HG03060 (cell line): ENCODE measurements around the gene CLRN3.
A peak's percentile ranks its signal among the peaks of the same experiment; 100 is the strongest.

Experiments
- ATAC-seq: cut with Tn5 transposase; IDR thresholded peaks from one replicate; pipeline ENCODE4 v1.9.1; 2021; ENCODE audit warnings: low read depth, moderate number of reproducible peaks; ENCODE audit not compliant: unreplicated experiment

CLRN3 gene

DNA sequence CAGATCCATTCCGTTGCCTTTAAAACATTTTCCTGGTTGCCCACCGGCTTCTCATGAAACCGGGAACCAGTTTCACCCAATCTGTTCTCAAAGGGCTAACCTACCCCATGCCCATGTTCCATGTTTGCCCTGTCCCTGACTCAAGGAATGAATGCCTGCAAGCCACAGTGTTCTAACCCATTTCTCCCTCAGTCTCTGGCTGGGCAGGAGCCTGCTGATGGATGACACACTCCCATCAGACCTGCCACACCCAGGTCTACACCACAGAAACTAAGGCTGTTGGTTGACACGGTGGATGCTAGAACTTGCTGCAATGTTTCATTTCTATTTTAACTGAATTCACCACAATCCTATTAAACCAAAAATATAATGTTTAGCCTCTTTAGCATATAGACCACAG is 15.6 kb downstream of the CLRN3 start:
- ATAC-seq: no peak

DNA sequence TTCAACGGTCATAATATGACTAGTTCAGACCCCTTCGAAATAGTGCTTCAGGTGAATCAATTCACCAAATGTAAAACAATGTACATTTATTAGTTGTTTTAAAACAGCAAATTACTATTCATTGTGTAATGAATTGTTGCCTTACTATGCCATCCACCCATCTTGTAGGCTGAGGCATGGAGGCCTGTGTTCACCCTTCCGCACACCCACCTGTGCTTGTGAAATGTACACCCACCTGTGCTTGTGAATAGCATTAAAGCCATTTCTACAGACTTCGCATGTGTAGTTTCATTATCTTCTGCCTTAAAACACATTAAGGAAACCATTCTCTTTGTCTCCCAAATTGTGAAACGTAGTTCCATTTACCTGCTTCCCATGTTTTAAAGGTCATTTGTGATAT is 16.8 kb downstream of the CLRN3 start:
- ATAC-seq: no peak

DNA sequence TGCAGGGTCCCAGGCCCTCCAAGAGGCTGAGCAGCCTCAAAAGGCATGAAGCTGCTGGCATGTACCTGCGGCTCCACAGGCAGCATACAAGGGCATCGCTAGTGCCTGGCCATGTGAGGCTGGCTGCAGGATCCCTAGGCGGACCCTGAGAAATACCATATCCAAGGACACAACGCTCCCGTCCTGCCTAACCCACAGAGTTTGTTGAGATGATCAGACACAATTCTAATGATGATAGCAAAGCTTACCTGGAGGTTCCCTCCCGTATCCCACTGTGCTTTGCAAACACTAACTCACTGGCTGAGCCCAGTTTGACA is 17.3 kb downstream of the CLRN3 start:
- no peak for ATAC-seq

DNA sequence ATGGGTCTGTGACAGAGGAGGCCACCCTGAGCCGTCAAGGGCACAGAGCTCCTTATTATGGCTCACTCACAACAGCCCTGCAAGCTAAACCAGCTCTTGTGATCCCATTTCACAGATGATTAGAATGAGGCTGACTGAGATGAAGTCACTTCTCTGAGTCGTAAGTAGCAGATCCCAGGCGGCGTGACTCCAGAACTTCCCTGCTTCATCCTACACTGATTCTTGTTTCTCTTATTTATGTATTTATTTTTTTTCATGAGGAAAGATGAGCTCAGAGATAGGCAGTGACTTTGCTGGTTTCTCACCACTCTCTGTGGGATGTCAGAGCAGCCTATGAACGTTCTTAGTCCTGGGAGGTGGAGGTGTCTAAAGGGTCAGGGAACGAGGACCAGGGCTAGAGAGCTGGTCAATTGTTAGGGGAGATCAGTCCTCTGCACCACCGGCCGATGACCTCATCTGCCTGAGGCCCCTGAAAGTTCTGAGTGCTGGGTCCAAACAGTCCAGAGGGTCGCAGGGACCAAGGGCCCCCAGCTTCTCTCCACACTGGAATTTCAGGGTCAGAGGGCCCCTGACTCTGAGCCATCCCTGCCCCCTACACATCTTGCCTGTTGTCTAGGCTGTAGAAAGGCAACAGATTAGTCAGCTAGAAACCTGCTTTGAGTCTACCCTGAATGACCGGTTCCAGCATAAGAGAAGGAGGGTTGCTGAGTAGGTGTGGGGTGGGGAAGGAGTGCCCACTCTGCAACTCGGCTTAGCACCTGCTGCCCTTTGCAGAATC is 17.9 kb downstream of the CLRN3 start:
- ATAC-seq: no peak

DNA sequence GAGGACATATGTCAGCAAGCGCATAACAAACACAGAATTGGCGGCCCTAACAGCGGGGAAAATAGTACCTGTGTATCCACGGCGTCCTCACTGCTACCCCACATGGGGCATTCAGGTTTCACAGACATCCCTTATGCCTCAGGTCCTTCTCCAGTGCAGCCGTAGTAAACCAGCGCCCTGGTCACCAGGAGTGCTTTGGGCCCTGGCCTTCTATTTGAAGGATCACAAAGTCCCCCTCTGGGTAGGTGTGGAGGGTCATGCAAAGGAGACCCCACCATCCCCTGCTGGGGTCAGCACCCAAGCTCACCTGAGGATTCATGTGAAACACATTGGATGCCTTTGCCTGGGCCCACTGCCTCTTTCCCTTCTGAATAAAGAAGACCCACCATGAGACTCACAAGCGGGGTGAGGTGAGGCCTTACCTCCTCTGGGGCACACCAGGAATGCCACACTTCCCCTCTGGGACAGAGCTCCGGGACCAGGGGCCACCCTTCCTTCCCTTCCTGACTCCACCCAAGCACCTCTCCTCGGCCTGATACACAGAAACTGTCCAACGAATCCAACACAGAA is 18.8 kb downstream of the CLRN3 start:
- ATAC-seq: no peak

DNA sequence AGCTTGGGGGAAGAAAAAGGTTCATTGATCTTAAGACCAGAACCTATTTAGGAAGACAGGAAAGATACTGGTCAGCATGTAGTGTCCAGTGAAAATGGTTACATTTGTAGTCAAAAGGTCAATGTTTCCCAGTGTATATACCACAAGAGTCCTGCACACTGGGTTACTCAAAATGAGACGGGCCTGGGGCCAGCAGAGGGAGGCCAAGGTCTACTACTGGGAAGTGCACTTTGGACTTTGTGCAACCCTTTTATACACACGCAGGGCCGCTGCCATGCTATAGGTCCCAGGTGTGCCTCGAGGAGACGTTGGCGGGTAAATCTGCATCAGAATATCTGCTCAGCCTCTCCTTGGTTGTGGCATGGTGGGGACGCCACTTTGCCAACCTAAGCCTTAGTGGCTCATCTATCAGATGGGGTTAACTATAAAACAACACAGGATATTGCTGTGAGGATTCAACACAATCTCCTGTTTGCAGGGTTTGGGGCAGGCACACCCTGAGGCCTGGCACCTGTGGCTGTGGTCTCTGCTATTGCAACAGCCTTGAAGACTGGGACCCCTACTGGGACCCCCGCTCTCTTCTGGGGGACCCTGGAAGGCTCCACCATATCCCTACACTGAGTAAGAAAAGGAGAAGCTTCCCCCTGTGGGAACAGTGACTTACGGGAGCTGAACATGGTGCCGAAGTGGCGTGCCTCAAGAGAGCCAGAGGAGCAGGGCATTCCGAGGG is 19.7 kb downstream of the CLRN3 start:
- ATAC-seq: no peak

DNA sequence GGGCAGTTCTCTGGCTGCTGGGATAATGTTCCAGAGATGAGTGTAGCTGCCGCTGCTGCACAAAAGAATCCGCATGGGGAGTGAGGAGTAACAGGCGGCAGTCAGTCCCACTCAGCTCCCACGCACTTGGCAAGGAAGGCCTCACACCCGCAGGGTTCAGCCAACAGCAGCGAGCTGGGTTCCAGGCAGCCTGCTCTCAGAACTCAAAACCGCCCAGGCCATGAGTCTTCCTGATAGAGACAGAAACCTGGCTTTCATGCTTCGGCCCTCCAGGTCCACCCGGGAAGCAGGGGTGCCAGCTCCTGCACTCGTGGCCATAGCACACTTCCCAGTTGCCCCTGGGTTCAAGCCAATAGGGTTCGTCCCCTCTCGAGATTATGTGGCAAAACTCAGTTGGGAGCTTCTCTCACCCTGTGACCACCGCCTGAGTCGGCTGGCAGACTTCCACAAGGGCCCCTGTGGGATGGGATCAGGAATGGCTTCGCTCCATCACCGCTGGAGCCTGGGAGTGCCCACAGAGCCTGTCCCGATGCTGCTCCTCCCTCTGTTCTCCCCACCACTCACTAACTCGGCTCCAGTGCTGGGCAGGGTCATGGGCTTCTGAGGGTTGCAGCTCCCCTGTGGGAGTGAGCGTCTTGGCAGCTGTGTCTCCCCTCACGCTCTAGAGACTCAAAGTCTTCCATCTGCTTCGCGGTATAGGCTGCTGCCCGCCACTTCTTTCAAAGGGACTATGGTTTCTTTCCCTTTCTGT is 20.6 kb downstream of the CLRN3 start:
- no peak for ATAC-seq

DNA sequence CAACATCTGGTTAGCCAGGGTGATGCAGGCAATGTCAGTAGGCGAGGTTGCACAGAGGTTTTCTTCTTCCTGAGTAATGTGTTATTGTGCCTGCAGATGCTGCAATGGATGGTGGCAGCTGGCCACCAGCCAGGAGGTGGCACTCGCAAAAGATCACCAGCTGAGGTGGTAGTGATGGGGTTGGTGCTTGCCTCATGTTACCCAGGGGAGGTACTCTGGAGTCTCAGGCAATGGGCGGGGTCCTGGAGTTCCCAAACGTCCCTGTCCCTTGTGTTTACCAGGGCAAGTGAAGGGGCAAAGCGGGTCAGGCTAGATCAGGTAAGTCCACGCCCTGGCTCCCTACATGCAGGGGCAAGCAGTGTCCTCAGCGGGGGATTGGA is 21.1 kb downstream of the CLRN3 start:
- no peak for ATAC-seq

DNA sequence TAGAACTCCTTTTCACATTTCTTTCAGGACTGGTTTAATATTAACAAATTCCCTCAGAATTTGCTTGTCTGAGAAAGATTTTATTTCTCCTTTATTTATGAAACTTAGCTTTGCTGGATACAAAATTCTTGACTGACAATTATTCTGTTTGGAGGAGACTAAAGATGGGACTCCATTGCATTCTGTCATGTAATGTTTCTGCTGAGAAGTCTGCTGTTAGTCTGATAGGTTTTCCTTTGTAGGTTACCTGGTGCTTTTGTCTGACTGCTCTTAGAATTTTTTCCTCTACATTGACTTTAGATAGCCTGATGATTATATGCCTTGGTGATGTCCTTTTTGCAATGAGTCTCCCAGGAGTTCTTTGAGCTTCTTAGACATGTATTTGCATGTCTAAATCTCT is 23.4 kb downstream of the CLRN3 start:
- no peak for ATAC-seq

DNA sequence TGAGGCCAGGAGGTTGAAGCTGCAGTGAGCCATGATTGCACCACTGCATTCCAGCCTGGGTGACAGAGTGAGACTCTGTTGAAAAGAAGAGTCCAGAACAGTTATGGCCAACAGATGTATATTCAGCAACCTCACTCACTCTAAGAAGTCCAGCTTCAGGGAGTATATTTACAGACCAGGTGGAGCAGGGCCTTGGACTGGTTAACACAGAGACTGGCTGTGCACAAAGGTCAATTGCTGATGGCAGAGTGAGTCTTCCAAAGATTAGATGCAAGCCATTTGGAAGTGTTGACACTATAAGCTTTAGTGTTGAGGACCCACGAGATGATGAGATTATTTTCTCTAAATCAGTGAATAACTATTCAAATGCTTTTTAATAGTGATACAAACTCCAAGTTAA is 24.9 kb downstream of the CLRN3 start:
- no peak for ATAC-seq

DNA sequence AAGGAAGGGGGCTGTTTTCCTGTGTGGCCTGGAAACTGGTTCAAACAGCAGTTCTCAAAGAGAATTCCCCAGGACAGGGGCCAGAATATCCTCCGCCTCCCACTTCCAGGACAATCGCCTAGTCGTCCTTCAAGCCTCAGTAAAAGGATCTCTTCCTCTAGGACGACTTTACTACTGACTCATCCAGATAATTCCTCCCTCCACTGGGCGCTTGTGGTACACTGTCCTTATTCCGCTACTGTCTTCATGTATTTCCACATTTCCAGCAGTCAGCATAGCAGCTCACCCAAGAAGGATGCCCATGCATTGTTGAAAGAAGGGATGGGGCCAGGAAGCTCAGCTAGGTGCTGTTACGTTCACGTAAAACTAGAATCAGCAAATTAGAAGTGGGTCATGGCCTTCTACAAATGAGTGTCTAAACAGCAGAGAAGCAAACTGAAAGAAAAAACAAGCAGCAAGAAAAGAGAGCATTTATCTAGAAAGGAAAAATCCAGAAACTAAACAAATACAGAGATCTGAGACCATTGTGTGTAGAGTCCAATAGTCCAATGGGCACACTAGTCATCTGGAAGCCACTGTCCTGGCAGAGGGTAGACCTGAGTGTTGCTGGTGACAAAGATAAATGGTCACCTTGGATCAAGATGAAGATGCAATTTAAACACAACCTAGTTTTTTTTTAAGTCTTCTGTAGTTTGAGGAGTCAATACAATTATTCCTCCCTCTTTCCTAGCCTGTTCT is 26.3 kb downstream of the CLRN3 start:
- ATAC-seq: no peak

DNA sequence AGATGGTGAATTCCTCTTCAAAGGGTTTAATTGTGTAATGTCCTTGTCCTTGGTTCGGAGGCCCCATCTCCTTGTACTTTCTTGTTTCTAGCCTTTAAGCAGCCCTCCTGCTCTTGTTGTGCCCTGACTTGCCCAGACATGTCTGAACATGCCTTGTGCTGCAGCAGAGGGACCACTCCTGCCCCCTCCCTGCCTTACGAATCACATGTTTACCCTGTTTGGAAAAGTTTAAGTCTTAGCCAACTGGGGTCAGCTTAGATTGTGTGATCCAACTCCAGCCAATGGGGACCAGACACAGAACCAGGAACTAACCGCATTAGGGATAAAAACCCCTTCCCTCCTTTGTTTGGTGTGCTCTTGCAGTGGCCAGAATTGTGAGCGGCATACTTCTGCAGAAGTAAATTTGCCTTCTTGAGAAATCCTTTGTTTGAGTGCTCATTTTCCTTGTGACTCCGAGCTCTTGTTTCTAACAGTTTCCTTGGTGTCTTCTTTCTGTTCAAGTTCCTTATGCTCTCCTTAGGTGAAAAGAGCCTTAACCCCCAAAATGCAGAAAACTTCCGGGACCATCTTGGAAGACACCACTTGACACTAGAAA is 29.4 kb downstream of the CLRN3 start:
- ATAC-seq: no peak

DNA sequence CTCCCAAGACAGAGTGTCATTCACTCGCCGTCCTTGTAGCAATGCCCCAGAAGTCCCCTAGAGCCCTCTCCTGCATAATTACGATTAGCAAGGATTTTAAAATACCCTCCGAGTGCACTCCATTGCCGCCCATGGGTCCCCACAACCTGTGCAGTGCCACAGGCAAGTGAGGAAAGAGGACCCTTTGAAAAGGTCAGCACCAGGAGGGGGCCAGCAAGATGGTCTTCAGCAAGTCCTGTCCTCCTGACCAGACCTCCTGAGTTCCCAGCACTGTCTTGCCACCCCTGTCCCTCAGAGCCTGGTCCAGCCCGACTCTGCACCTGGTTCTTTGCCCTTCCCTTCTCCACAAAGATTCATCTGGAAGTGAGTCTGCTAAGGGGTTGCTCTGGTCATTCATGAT is 32.1 kb downstream of the CLRN3 start:
- ATAC-seq: no peak

DNA sequence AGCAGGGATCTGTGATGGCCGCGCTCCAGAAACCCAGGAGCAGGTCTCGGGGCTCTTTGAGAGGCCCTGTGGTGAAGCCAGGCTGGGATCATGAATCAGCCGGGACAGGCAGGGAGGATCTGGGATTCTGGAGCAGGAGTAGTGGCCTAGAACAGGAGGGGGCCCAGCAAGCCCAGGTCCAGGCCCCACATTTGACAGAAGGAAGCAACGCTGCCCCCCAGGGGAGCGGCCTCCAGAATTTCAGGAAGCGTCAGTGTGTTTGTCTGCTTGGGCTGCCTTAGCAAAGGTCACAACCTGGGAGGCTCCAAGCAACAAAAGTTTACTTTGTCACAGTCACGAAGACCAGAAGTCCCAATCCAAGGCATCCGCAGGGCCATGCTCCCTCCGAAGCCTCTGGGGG is 36.8 kb downstream of the CLRN3 start:
- no peak for ATAC-seq

DNA sequence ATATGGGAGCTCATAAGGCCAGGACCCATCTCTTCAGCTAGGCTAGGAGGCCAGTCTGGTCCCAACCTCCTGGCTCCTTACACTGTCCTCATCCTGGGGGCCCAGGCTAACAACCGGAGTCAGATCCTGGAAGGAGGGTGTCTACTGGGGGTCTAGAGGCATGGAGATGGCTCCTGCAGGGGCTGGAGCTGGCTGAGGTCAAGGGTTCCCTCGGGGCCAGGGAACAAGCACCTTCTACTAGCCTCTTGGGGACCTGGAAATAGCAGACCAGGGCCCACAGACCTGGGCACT is 37.2 kb downstream of the CLRN3 start:
- ATAC-seq: no peak

DNA sequence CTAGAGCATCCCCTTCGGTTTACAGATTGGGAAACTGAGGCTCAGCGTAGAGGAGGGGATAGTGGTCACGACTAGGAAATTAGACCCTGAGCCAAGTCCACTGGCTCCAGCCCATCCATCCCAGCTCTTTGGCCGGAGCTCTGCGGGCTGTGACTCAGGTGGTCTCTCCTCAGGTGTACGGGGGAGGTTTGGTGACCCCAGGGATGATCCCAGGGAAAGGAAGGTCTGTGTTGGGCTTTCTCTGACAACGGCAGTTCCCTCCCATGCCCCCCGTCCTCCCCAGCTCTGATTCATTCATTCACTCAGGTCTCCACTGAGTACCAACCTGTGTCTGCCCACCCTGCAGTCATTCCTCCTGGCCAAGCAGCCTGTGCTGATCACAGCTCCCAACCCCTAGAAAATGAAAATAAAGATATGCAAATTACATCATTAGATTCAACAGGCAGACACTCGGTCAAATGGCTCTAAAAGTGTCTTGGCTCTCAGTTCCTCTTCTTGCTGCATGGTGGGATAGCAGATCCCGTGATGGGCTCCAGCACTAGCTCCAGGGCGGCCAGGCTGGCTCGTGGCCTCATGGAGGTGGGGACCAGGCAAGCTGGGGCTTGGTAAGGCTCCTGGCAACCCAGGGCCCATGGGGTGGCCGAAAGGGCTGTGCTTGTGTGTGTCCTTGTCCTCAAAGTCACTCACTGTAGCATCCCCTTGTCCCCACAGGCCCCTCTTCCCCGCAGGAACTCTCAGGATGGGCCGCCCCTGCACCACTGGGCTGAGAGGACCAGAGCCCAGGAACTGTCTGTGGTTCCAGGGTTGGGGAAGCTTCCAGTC is 37.8 kb downstream of the CLRN3 start:
- peak; percentile 57 for ATAC-seq

DNA sequence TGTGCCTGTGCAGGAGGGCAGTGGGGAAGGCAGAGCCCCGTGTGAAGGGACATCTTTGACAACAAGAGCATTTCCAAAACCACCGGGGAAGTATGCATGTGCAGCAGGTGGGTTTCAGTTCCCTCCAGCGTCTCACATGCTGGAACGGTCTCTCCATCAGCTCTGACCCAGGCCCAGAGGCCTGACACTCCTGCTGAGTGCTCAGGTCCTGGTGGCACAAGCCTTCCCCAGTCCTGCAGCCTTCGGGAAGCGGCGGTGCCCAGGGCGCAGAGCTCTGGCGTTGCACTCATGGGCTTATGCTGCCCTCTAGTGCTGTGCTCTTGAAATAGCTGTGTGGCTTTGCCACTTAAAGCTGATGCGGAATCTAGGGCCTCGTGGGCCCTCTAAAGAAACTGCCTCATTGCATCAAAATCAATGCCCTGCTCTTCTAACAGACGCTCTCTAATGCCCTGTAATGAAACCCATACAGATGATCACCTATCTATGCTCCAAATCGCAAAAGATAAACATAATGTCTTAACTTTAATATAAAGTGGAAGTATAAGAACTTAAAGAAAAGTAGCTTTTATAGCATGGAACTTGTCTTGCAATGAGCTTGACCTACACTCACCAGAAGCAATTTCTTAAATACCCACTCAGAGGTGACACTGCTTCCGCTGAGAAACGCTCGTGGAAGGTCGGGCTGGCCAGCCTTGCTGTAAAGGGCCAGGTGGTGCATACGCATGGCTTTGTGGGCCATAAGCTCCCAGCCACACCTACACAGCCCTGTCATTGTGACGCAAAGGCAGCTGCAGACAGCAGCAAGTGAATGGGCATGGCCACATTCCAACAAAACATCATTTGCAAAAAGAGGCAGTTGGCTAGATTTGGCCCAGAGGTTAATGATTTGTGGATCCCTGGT is 38.6 kb downstream of the CLRN3 start:
- peak; percentile 56 for ATAC-seq

DNA sequence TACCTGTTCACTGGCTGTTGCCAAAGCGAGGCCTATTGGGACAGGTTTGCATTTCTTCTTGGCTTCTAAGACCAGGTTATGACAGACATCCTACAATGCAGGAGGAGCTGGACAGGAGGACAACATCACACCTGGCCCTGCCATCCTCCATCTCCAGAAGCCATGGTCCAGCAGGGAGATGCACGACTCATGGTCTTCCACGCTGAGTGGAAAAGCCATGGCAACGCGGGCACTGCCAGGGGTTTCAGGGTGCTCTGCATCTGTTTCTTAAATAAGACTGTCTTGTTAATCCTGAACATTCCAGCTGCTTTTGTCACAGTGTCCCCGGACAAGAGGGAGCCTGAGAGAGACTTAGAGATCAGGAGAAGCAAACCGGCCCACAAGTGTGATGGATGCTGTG is 40.3 kb downstream of the CLRN3 start:
- no peak for ATAC-seq
